SJCRH30 (cell line): Measurements from ENCODE around the gene SLC22A8. TPM values are rescaled to one million over a fixed set of nuclear protein-coding genes. Genes with fewer than 3 reads are reported as not detected.
"Not testable (repeated sequence)": the region's sequence is repeated elsewhere in the genome, so short reads cannot be mapped to it uniquely, and the experiment has no call there.

ENCODE experiments used
- DNase-seq, 2 experiments: peaks; one replicate each; pipeline ENCODE4 v3.0.0-alpha.2; 2015 to 2020
- H3K27ac ChIP-seq: fragments of 250-450 bp; sonication (Bioruptor Pico); 2 replicates; pipeline ENCODE4 v1.5.1; 2020; ENCODE audit warnings: mild to moderate bottlenecking, moderate library complexity
- H3K27me3 ChIP-seq: fragments of 250-450 bp; sonication (Bioruptor Pico); 2 replicates; pipeline ENCODE4 v1.5.1; 2020; ENCODE audit warnings: mild to moderate bottlenecking, moderate library complexity
- H3K36me3 ChIP-seq: fragments of 250-450 bp; sonication (Bioruptor Pico); 2 replicates; pipeline ENCODE4 v1.5.1; 2020; ENCODE audit warnings: mild to moderate bottlenecking, moderate library complexity
- H3K4me1 ChIP-seq: fragments of 250-450 bp; sonication (Bioruptor Pico); 2 replicates; pipeline ENCODE4 v1.5.1; 2020; ENCODE audit warnings: mild to moderate bottlenecking, moderate library complexity
- H3K4me3 ChIP-seq: fragments of 250-450 bp; sonication (Bioruptor Pico); 2 replicates; pipeline ENCODE4 v1.5.1; 2020; ENCODE audit warnings: mild to moderate bottlenecking, moderate library complexity
- H3K9me3 ChIP-seq: fragments of 250-450 bp; sonication (Bioruptor Pico); replicated peaks from 2 replicates; pipeline ENCODE4 v1.5.1; 2020; ENCODE audit warnings: mild to moderate bottlenecking, moderate library complexity
- total RNA-seq: library from RNA; depleted of rRNA; stranded (reverse); fragments of >200 nt; shearing (Covaris generic); gene quantifications from 2 replicates; pipeline ENCODE4 v1.2.3, GENCODE V29; 2014; rRNA removed

SLC22A8 gene
- total RNA-seq, 1 experiment from 2014 or later = not detected

DNA sequence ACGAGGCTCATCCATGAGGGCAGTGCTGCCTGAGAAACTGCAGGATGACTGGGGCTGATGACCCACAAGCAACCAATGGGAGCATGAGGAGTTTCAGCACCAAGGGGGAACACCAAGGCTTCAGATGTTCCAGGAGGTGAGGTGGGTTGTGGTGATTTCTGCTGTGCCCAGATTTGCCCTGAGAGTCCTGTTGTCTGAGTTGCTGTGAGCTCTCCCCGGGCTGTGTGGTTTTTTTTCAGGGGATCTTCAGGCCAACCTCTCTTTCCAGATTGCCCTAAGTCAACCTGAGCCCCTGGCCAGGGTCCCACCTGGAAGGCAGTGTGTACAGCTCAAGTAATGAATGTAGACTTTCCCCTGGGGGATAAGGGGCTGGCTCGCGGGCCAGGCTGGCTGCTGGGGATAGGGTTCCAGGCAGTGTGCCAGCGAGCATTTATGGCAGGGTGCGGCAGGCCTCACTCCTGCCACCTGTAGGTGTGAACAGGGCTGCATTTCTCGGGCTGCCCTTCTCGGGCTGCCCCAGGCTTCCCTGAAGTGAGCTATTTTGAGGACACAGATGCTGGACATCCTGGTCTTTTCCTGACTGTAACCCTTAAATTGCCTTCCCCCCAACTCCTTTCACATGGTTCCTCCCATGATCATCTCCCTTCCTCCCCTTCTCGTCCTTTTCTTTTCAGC, 40.7 kb downstream of the SLC22A8 start:
- no peak overlapping the region for H3K4me3 ChIP-seq
- DNase-seq = peak; percentile 65 to 74
- no peaks in the 10 kb centered on the region for H3K27me3 ChIP-seq
- no peak overlapping the region for H3K27ac ChIP-seq
- H3K36me3 ChIP-seq = no peaks in the 10 kb centered on the region
- H3K4me1 ChIP-seq = no peaks in the 10 kb centered on the region
- no peaks in the 10 kb centered on the region for H3K9me3 ChIP-seq

DNA sequence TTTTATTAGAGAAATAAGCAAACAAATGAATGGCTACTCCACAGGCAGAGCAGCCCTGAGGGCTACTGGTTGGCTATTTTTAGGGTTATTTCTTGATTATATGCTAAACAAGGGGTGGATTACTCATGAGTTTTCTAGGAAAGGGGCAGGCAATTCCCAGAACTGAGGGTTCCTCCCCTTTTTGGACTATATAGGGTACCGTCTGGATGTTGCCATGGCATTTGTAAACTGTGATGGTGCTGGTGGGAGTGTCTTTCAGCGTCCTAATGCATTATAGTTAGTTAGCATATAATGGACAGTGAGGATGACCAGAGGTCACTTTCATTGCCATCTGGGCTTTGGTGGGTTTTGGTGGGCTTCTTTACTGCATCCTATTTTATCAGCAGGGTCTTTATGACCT, 50.1 kb downstream of the SLC22A8 start:
- DNase-seq = no peak
- no peak overlapping the region for H3K4me3 ChIP-seq
- H3K27ac ChIP-seq = no peak overlapping the region
- H3K4me1 ChIP-seq = no peaks in the 10 kb centered on the region
- H3K27me3 ChIP-seq = no peaks in the 10 kb centered on the region
- H3K9me3 ChIP-seq = no peaks in the 10 kb centered on the region
- H3K36me3 ChIP-seq = no peaks in the 10 kb centered on the region

GRCh38 chr11:62962391-62962790, 53.2 kb downstream of the SLC22A8 start:
- no peaks in the 10 kb centered on the region for H3K36me3 ChIP-seq
- no peaks in the 10 kb centered on the region for H3K27me3 ChIP-seq
- no peak for DNase-seq
- no peak overlapping the region for H3K27ac ChIP-seq
- H3K9me3 ChIP-seq = no peaks in the 10 kb centered on the region
- H3K4me3 ChIP-seq = no peak overlapping the region
- H3K4me1 ChIP-seq = peaks cover 13% of the 10 kb centered on the region

GRCh38 chr11:62961017-62961570, 54.5 kb downstream of the SLC22A8 start:
- H3K36me3 ChIP-seq = no peaks in the 10 kb centered on the region
- no peaks in the 10 kb centered on the region for H3K9me3 ChIP-seq
- no peaks in the 10 kb centered on the region for H3K27me3 ChIP-seq
- no peak overlapping the region for H3K27ac ChIP-seq
- no peak for DNase-seq
- H3K4me3 ChIP-seq = no peak overlapping the region
- peaks cover 13% of the 10 kb centered on the region for H3K4me1 ChIP-seq

- H3K36me3 ChIP-seq = no peaks in the 10 kb centered on the region
- H3K4me1 ChIP-seq = peaks cover 13% of the 10 kb centered on the region
- no peak for DNase-seq
- no peak overlapping the region for H3K27ac ChIP-seq
- no peaks in the 10 kb centered on the region for H3K27me3 ChIP-seq
- no peak overlapping the region for H3K4me3 ChIP-seq
- no peaks in the 10 kb centered on the region for H3K9me3 ChIP-seq
Measured at GRCh38 chr11:62959422-62959980, 56.1 kb downstream of the SLC22A8 start.

- no peaks in the 10 kb centered on the region for H3K27me3 ChIP-seq
- H3K27ac ChIP-seq = no peak overlapping the region; the same call in 1 of the 2 replicates
- no peak overlapping the region for H3K4me3 ChIP-seq
- no peaks in the 10 kb centered on the region for H3K36me3 ChIP-seq
- DNase-seq = peak; percentile 69 to 77
- H3K4me1 ChIP-seq = peaks cover 13% of the 10 kb centered on the region
- H3K9me3 ChIP-seq = no peaks in the 10 kb centered on the region
Measured at GRCh38 chr11:62958547-62959421, 56.9 kb downstream of the SLC22A8 start.

DNA sequence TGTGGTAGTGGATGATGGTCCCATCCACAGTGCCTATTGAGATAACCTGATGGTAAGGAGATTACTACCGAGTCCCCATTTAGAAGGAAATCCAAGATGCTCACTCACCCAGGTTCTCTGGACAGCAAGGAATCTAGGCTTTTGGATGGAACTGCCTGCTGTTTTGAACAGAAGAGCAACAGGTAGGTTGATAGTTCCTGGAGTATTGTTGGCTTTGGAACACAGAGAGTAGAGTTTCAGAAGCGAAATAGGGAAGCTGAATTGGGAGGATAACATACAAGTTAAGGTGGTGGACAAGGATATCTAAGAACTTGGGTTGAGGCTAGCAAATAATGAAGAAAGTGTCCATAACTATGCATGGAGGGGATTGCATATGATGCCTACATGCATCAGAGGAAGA, 58.5 kb downstream of the SLC22A8 start:
- Histone ChIP-seq H3K9me3 (no peaks in the 10 kb centered on the region), H3K4me3 (no peak overlapping the region), H3K27ac (no peak overlapping the region), H3K27me3 (no peaks in the 10 kb centered on the region), H3K36me3 (no peaks in the 10 kb centered on the region), H3K4me1 (peaks cover 13% of the 10 kb centered on the region)
- DNase-seq = no peak

DNA sequence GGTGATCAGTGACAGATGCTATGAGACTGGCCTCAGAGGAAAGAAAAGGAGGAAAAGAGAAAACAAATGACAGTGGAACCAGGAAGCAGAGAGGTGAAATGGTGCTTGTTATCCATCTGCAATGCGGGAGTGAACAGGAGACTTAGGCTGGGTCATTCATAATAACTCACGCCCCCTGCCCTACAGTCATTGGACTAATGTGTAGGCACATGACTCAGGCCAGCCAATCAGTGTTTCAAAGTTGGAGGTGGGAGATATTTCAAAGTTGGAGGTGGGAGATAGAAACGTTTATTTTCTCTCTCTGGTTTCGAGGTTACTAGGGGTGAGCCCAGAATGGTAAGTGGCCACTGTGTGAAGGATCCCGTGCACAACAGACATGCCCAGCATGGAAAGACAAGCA, 61.2 kb downstream of the SLC22A8 start:
- DNase-seq = no peak
- Histone ChIP-seq H3K9me3 (no peaks in the 10 kb centered on the region), H3K27ac (no peak overlapping the region), H3K27me3 (no peaks in the 10 kb centered on the region), H3K36me3 (no peaks in the 10 kb centered on the region), H3K4me3 (no peak overlapping the region), H3K4me1 (peaks cover 13% of the 10 kb centered on the region)

DNA sequence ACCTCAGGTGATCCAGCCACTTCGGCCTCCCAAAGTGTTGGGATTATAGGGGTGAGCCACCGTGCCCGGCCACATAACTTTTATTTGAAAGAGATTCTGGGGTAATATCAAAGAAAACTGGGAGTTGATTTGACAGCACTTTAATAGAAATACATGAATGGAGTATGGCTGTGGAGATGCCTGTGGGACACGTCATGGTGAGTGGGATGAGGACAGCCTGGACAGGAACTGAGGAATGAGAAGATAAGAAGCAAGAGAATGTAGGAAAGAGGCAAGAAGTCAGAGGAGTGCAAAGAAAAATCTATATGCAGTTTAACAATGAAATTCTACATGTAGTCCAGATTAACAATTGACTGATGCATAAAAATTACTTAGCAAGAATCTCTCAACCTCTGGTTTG, 61.8 kb downstream of the SLC22A8 start:
- H3K4me1 ChIP-seq = peaks cover 6% of the 10 kb centered on the region
- no peak overlapping the region for H3K27ac ChIP-seq
- no peaks in the 10 kb centered on the region for H3K9me3 ChIP-seq
- no peak overlapping the region for H3K4me3 ChIP-seq
- no peaks in the 10 kb centered on the region for H3K36me3 ChIP-seq
- no peaks in the 10 kb centered on the region for H3K27me3 ChIP-seq
- no peak for DNase-seq

DNA sequence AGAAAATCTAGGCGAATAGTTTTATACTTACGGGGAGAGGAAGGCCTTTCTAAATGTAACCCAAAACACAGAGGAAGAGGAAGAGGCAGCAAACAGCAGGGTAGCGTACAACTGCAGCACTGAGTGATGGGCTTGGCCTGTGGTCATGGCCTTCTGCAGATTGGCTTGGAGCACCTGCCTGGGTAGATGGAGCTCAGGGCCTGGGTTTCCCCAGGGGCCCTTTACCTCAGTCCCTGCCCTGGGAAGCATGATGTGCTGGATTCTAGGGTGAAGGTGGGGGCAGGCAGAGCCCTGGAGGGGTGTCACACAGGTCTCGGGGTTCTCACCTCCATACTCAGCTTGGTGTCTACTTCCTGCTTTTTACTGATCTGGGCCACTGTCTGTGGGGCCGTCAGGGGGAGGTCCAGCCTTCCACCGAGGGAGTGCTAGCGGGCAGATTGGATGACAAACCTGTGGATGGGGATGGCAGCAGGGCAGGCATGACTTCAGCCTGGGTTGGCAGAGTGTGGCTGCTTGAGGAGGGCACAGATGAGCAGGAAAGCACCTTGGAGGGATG, 66.8 kb downstream of the SLC22A8 start:
- no peaks in the 10 kb centered on the region for H3K27me3 ChIP-seq
- H3K4me1 ChIP-seq = no peaks in the 10 kb centered on the region
- no peaks in the 10 kb centered on the region for H3K9me3 ChIP-seq
- H3K4me3 ChIP-seq = no peak overlapping the region
- no peak overlapping the region for H3K27ac ChIP-seq
- no peaks in the 10 kb centered on the region for H3K36me3 ChIP-seq
- no peak for DNase-seq

DNA sequence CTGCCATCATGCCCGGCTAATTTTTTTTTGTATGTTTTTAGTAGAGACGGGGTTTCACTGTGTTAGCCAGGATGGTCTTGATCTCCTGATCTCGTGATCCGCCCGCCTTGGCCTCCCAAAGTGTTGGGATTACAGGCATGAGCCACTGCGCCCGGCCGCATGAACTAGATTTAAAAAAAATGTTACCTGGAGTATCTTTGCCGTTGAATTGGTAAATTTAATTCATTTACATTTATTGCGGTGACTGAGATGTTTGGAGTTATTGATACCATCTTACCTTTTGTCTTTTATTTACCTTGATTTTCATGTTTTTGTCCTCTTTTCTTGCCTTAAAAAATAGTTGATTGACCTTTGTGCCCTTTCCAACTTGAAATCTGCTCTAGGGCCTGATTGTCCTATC, 70.1 kb downstream of the SLC22A8 start:
- not testable (repeated sequence) for H3K4me1 ChIP-seq, H3K9me3 ChIP-seq, H3K27me3 ChIP-seq, H3K27ac ChIP-seq, H3K4me3 ChIP-seq, DNase-seq, H3K36me3 ChIP-seq

Other genes starting within 250 kb of the SLC22A8 start
- gene TAF6L, start 244.4 kb downstream of the SLC22A8 start, total RNA-seq = 17.3 and 22.2 TPM in 2 replicates
- 27.6 and 31.9 TPM in 2 replicates for gene TMEM179B, start 228.4 kb downstream of the SLC22A8 start, total RNA-seq
- 13.3 and 18.3 TPM in 2 replicates for gene TMEM223, start 223.8 kb downstream of the SLC22A8 start, total RNA-seq
- gene NXF1, start 210.4 kb downstream of the SLC22A8 start, total RNA-seq = 56.4 and 59.3 TPM in 2 replicates
- 22.7 and 27.5 TPM in 2 replicates for gene STX5, start 183.8 kb downstream of the SLC22A8 start, total RNA-seq
- not detected in 2 replicates for gene TEX54, start 183.0 kb downstream of the SLC22A8 start, total RNA-seq
- gene WDR74, start 176.3 kb downstream of the SLC22A8 start, total RNA-seq = 46.7 and 50.4 TPM in 2 replicates
- 106 and 109 TPM in 2 replicates for gene SLC3A2, start 134.9 kb downstream of the SLC22A8 start, total RNA-seq
- gene CHRM1, start 94.5 kb downstream of the SLC22A8 start, total RNA-seq = not detected in 2 replicates
- not detected in 2 replicates for gene SLC22A6, start 30.9 kb downstream of the SLC22A8 start, total RNA-seq
- gene SLC22A24, start 128.4 kb upstream of the SLC22A8 start, total RNA-seq = not detected in 2 replicates
- gene SLC22A25, start 227.8 kb upstream of the SLC22A8 start, total RNA-seq = not detected in 2 replicates